GM19468 (cell line): Measurements from ENCODE around the gene ADARB1.
"Not testable (repeated sequence)": the region's sequence is repeated elsewhere in the genome, so short reads cannot be mapped to it uniquely, and the experiment has no call there.

Experiments
- ATAC-seq: cut with Tn5 transposase; IDR thresholded peaks from one replicate; pipeline ENCODE4 v1.9.1; 2021; ENCODE audit warnings: mild to moderate bottlenecking, moderate library complexity, moderate number of reproducible peaks; ENCODE audit not compliant: unreplicated experiment; ENCODE audit errors: extremely low read depth

Gene ADARB1, protein sequence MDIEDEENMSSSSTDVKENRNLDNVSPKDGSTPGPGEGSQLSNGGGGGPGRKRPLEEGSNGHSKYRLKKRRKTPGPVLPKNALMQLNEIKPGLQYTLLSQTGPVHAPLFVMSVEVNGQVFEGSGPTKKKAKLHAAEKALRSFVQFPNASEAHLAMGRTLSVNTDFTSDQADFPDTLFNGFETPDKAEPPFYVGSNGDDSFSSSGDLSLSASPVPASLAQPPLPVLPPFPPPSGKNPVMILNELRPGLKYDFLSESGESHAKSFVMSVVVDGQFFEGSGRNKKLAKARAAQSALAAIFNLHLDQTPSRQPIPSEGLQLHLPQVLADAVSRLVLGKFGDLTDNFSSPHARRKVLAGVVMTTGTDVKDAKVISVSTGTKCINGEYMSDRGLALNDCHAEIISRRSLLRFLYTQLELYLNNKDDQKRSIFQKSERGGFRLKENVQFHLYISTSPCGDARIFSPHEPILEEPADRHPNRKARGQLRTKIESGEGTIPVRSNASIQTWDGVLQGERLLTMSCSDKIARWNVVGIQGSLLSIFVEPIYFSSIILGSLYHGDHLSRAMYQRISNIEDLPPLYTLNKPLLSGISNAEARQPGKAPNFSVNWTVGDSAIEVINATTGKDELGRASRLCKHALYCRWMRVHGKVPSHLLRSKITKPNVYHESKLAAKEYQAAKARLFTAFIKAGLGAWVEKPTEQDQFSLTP

GRCh38 chr21:45074048-45074817 lies at the start of gene ADARB1:
ADARB1 (plus strand) TSS chr21:45074580; CDS start chr21:45171657, 97,077 bp downstream.
- peak; percentile 33 for ATAC-seq

DNA sequence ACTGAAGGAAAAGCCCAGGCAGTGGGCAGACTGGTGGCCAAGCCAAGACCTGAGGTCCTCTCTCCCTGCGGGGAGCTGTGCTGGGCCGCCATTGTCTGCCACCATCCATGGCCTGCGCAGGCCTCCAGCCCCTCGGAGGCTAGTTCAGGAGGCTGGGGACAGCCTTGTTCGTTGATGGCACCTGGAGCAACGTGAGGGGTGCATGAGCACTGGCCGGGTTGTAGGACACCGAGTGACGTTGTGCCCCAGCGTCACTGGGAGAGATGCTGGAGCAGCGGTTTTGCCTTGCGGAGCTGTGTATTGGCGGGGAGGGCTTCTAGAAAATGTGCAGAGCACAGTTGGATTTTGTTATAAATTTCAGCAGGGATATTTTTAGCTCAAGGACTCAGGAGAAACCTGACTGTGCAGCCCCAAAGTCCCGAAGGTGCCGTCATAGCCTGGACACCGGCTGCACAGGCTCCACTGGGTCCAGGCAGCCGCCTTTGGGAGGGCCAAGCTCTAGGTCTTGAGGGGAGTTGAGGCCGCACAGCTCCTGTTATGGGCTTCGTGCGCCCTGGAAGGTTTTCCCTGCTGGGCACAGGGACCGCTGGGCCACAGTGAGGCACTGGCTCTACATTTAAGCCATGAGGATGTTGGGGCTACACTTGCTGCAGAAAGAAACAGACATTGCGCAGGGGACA lies 48.2 kb upstream of the ADARB1 start:
- ATAC-seq, result no peak

- ATAC-seq, result no peak
These were observed 47.6 kb upstream of the ADARB1 start for GRCh38 chr21:45026826-45027225.

- ATAC-seq, result no peak
These were observed 46.9 kb upstream of the ADARB1 start for GRCh38 chr21:45027241-45028196.

DNA sequence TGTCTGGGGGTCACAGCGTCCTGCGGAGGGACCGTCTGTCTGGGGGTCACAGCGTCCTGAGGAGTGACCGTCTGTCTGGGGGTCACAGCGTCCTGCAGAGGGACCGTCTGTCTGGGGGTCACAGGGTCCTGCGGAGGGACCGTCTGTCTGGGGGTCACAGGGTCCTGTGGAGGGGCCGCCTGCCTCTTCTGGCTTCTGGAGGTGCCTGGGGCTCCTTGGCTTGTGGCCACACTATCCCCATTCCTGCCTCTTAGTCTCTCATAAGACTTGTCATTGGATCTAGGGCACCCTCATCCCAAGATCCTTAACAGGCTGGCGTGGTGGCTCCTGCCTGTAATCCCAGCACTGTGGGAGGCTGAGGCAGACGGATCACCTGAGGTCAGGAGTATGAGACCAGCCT lies 45.7 kb upstream of the ADARB1 start:
- ATAC-seq, result not testable (repeated sequence)

GRCh38 chr21:45029298-45029947 lies 45.0 kb upstream of the ADARB1 start:
- no peak for ATAC-seq

- no peak for ATAC-seq
These were observed 44.3 kb upstream of the ADARB1 start for GRCh38 chr21:45029948-45030681.

GRCh38 chr21:45030682-45031570 lies 43.5 kb upstream of the ADARB1 start:
- ATAC-seq, result no peak

DNA sequence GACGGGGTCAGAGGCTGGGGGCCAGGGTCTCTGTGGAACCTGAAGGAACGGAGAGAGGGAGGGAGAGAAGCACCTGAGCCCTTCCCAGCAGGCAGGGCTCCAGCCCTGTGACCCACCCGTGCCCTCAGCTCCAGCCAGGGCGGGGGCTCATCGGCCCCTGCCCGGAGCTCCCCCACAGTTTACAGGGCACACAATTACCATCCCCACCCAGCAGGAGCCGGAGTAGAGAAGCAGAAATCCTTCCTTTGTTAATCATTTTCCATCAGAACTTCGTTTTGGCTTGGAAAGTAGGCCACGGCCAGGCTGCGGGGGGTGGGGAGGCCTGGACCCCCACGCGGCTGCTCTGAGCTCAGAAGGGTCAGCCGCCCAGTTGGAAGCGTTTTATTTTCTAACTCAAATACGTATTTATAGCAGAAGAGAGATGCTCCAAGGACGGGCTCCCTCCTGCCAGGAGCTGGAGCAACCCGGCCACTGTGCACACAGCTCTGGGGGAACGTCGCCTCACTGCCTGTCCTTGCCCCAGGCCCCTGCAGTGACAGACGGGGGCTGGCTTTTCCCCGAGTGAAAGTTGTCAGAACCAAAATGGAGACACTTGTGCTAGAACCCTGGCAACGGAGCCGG lies 42.7 kb upstream of the ADARB1 start:
- ATAC-seq, result no peak

DNA sequence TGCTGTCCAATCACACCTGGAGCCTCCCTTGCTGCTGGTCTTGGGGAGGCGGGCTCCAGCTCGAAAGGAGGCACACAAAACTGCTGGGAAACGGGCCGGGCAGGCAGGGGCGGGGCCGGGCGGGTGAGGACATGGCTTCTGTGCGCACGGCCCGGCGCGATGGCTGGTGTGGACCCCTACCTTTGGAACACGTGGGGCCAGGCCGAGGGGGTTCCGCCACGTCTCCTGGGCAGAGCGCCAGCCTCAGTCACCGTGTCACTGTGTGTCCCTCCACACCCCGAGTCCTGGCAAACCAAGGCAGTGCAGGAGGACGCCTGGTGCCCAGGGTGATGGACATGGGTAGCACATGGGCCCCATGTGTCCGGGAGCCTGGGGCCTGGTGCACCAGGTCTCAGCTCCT lies 42.0 kb upstream of the ADARB1 start:
- ATAC-seq, result no peak

DNA sequence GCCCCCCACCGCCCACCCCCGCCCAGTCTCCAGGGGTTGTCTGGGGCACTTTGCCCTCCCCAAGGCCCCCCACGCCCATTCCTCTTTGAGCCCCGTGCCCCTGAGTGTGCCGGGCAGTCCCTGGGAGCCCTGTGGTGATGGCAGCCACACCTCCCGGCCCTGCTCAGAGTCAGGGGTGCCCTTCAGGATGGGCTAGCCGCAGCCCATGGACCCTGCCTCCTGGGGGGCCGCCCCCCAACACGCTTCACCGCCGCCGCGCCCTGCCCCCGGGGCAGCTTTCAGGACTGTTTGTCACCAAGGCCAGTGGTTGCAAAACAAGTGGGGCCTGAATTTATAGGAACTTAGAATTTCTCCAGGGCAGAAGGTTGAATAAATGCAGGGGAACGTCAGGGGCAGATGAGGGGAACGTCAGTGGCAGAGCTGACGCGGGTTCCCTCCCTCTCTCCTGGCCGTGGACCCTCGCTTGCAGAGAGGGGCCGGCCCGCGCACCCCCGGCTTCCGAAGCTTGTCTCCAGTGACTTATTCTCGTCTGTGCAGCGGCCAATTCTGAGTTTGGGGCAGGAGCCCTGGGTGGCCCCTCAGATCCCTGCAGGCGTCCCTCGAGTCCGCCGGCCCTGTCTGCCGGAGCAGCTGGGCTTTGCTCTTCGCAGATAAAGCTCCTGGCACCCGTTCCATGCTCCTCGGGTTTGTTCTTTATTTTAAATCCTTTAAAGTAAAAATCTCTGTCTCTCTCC lies 41.2 kb upstream of the ADARB1 start:
- no peak for ATAC-seq

DNA sequence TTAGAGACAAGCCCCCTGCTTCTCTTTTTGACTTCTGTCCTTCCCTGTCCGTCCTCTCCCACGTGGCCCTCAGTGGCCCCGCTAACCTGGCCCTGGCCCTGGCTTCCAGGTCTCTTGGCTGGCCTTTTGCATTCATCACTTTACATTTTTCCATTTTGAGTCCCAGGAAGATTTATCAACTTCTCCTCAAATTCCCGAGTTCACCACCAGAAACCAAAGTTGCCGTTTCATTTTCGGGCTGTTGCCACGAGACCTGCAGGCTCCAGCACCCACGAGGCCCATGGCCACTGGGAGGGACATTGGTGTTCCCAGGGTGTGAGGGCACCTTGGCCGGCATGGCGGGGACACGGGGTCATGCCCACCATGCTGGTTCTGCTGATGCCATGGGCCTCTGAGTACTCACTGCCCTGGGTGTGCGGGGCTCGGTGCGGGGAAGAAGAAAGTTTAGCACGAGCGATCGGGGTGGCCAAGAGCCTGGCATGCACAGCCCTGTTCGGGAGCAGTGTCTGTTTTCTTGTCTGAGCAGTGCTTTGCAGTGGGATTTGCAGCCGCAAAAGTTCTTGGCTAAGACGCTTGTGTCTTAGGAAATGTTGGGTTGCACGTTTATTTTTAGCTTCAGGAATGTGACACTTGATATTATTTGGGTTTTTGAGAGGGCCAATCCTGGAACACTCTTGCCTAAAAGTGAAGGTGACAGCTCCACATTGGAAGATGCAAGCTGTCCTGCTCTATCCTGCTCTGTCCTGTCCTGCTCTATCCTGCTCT lies 40.4 kb upstream of the ADARB1 start:
- no peak for ATAC-seq

DNA sequence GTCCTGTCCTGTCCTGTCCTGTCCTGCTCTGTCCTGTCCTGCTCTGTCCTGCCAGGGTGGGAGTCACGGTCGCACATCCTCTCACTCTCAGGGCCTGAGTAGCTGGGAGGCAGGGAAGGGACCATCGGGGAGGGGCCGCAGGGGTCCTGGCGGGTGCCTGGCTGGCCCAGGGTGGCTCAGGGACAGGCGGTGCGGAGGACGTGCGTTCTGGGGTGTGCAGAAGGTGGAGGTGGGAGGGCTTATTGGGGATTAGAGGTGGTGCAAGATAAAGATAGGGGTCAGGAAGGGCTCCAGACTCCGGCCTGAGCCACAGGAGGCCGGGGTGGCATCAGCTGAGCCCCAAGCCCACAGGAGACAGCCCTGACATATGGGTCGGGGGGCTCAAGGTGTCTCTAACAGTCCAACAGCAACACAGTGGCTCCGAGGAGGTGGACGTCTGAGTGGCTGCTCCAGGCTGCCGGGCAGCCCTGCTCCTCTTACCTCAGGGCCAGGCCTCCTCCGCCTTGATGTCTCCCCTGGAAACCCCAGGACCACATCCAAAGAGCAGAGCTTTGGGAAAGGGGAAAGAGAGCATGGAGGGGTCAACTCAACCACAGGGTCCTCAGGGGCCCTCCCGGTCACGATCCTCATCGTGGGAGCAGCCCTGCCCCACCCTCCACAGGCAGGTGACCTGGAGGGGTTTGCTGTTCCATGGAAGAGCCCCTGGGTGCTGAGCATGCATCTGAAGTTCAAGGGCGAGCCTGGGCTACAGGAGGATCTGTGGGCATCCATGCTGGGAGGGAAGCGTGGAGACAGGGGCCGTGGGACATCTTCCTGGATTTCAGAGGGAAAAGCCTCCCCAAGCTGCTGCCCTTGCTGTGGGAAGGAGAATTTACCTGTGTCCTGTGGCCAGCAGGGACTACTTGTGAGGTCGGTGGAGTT lies 39.6 kb upstream of the ADARB1 start:
- no peak for ATAC-seq

DNA sequence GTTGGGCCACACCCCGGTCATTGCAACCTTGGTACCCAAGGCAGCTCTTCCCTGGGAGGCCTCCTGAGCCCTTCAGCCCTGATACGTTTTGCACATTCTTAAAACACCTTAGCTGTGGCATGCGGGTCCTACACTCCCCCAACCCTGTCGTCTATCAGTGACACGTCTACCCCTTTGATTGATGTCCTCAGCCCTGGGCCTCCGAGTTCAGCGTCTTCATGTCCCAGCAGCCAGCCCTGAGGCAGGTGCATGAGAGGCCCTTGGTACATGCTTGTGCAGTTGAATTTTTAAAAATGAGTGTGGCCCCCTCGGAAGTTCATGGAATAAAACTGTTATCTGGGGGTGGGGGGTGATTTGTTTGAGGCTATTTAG lies 38.9 kb upstream of the ADARB1 start:
- ATAC-seq, result no peak
